NCI-H510A treated with DMSO at 0.1 percent for 48 hours (cell line): Measurements from ENCODE around the gene WDR35.
A peak's percentile ranks its signal among the peaks of the same experiment; 100 is the strongest.
"Not testable (repeated sequence)": the region's sequence is repeated elsewhere in the genome, so short reads cannot be mapped to it uniquely, and the experiment has no call there.

Experiments
- DNase-seq: peaks from one replicate; lab custom pipeline; 2025; lab: John Stamatoyannopoulos, UW

WDR35 gene

GRCh38 chr2:19893520-19894133 lies 96.3 kb downstream of the WDR35 start:
- no peak for DNase-seq

DNA sequence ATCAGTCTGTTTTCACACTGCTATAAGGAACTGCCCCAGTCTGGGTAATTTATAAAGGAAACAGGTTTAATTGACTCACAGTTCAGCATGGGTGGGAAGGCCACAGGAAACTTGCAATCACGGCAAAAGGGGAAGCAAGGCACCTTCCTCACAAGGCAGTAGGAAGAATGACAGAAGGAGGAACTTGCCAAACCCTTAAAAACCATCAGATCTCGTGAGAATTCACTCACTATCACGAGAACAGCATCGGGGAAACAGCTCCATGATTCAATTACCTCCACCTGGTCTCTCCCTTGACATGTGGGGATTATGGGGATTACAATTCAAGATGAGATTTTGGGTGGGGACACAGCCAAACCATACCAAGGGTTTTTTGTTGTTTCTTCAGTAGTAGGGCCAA lies 97.9 kb downstream of the WDR35 start:
- DNase-seq: not testable (repeated sequence)

DNA sequence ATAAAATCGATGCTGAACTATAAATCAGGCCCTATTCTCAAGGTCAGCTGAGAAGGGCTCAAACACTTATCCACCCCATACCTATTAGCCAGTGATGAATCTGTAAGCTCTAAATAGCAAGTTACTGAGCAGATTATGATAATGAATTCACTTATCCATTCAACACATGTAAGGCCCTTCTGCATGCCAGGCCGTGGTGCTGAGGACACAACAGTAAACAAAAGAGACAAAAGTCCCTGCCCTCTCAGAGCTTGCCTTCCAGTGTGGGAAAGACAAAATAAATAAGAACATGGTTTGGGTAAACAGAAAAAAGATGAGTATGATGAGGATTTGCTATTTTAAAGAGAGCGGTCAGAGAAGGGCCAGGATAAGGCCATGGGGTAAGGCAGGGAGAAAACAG lies 99.8 kb downstream of the WDR35 start:
- DNase-seq: peak; percentile 20

DNA sequence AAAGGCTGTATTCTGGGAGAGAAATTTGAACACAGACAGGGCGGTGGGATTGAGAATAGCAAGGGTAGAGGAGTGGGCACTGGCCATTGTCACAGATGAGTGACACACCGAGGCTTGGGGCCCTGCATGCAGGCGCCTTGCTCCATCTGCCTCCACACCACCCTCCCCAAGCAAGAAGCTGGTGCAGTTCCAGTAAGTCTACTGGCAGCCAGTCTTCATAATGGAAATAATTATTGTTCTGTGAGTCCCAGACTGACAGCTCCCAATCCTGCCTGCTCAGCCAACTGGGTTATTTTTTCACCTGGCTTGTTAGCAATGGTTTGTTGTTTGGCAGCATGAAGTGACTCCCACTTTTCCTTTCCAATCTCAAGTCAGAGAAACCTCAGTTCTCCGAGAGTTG lies 101.1 kb downstream of the WDR35 start:
- DNase-seq: no peak

DNA sequence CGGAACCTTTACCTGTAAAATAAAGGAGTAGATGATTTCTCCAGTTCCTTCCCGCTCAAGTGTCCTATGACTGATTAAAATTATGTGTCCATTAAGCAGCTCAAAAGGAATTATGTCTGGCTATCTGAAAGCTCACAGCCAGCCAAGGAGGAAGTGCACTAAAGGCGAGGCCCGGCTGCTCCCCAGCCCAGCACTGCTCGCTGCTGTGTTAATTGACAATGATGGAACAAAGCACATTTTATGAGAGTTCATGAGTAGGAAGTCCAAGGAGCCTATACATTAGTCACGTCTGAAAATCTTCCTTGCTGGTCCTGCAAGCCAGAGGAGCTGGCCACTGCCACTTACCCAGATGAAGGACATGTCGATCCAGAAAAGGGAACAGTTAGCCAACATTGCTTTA lies 102.4 kb downstream of the WDR35 start:
- DNase-seq: no peak

- no peak for DNase-seq
Observed at GRCh38 chr2:19886261-19886660, 103.6 kb downstream of the WDR35 start.

DNA sequence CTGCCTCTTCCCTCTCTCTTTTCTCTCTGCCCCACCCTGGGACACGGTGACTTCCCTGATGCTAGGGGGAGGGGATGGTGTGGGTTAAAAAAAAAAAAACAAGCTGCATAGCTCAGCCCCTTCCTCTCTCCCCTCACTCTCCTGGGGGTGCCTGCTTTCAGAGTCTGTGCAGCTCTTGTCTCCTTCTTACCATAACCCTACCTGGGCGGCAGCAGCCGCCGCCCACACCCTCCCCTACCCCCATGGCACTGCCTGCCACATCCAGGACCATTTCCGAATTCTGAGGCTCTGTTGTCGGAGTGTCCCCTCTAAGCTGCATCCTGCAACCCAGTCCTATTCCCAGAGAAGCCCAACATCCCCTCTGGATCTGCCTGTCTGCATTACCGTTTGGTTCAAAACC lies 104.1 kb downstream of the WDR35 start:
- DNase-seq: no peak

- DNase-seq: no peak
Observed at GRCh38 chr2:19883971-19884720, 105.8 kb downstream of the WDR35 start.

GRCh38 chr2:19883486-19883885 lies 106.4 kb downstream of the WDR35 start:
- no peak for DNase-seq

DNA sequence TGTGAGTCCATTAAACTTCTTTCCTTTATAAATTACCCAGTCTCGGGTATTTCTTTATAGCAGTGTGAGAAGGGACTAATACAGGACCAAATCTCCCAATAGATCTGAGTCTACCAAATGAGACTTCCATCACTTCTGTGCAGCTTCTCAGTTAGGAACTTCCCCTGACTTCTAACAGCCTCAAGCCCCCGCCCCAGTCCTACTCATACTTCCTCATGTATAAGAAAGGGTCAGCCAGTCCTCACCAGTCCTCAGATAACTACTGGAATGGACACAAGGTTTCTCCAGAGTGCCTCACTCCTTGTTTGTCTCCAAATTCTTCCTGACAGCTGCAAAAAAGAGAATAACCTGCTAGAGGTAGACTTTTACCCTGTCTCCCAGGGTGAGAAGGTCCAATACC lies 107.6 kb downstream of the WDR35 start:
- DNase-seq: no peak

- DNase-seq: no peak
Observed at GRCh38 chr2:19881908-19882265, 108.0 kb downstream of the WDR35 start.

GRCh38 chr2:19881221-19881907 lies 108.5 kb downstream of the WDR35 start:
- DNase-seq: no peak

- not testable (repeated sequence) for DNase-seq
Observed at GRCh38 chr2:19880191-19880590, 109.7 kb downstream of the WDR35 start.

- DNase-seq: no peak
Observed at GRCh38 chr2:19879120-19879519, 110.8 kb downstream of the WDR35 start.

GRCh38 chr2:19878268-19879046 lies 111.4 kb downstream of the WDR35 start:
- no peak for DNase-seq

DNA sequence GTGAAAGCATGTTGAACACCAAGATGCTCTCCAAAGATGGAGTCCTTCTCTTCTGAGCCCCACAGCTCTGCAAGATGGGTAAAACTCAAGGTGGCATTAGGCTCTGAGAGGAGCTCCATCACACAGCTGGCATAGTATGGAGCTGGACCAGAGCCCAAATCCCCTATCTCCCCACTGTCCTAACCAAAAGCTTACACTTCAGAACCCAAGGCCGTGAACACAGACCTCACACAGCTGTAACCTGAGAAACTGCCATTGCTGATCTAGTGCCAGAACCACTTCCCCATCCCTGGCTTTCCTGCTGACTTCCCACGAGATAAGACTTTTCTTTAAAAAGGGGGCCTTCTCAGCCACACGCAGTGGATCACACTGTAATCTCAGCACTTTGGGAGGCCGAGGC lies 113.2 kb downstream of the WDR35 start:
- no peak for DNase-seq

DNA sequence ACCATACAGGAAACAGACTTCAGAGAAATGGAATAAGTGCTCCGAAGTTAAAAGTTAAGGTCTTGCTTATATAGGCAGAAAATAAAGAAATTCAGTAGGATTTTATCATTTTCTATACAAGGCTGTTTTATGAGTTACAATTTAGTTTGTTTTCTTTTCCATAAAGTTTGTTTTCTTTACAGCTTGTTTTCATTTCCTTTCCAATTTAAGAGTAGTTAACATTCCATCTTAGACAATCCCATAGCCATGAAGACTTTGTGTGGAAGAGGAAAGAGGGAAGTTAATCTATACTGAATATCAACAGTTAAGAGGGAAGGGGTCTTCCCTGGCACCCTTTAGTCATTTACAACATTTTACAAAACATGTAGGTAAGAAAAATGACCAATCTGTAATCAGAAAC lies 114.6 kb downstream of the WDR35 start:
- no peak for DNase-seq

DNA sequence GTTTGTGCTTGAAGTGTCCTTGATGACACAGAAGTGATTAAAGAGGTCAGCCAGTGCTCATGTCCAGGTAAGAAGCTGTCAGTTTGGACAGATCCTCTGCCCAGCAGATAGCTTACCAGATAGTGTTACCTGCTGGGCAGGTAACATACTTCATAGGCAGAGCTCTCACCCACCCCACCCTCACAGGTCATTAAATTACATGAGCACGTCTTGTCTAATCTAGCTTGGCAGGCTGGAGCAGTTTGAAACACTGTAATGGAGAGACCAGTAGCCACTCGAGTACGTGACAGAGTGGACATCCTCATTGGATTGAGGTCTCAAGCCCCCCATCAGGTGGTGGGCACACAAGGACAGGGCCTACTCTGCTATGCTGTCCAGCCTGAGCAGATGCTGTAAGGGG lies 115.2 kb downstream of the WDR35 start:
- DNase-seq: no peak

GRCh38 chr2:19873014-19873413 lies 116.9 kb downstream of the WDR35 start:
- DNase-seq: no peak

- DNase-seq: no peak
Observed at GRCh38 chr2:19872302-19872701, 117.6 kb downstream of the WDR35 start.

DNA sequence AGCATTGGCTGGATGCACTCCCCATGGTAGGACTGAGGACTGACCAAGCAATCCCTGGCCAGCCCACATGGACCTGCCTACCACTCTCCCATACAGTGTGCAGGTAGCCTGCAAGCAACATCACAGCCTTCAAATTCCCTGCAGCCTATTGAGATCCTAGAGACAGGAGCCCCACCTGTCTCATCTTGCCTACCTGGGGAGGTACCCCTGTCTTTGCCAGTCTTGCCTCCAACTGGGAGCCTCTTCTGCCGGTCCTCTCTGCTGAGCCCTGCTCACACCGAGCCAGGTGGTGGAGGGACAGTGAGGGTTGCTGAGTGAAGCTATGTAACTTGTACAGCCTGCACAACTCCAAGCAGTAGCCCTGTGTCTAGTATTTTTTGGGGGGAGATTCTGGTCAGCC lies 118.1 kb downstream of the WDR35 start:
- DNase-seq: no peak

GRCh38 chr2:19870792-19871191 lies 119.1 kb downstream of the WDR35 start:
- no peak for DNase-seq
